ENCODE results near the gene FBXL4. TPM values are rescaled to one million over a fixed set of nuclear protein-coding genes. Genes with fewer than 3 reads are reported as not detected.

The FBXL4 gene
- total RNA-seq, 6 experiments from 2014 or later, result 10.6 to 13.0 (median 12.3) TPM

DNA sequence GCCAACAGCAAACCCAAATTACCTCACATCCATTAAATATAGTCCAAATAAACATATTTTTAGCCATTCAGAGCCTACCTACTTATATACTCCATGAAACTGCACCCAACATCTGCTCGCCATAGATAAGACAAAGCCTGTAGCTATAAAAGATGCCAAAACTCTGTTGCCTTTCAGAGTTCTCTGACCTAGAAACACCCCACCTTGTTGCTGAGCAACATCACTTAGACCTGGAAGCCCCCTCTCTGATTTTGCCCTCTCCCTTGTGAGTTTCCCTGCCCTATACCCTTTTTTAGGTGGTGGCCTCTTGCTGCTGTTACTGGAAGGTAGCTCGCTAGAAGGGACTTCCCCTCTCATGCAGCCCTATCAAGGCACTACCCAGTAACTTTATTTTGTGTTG is 27.7 kb upstream of the FBXL4 start:
- no peak for DNase-seq
- H3K27ac Mint-ChIP-seq, result no peak overlapping the region

GRCh38 chr6:98974309-98974708 is 26.6 kb upstream of the FBXL4 start:
- DNase-seq, result no peak
- Mint-ChIP-seq H3K4me1 (ENCODE audit: low read depth) (no peaks in the 10 kb centered on the region), H3K27me3 (ENCODE audit: insufficient read depth) (peaks cover 4% of the 10 kb centered on the region; the same call in 1 of the 2 replicates), H3K36me3 (ENCODE audit: low read depth) (no peaks in the 10 kb centered on the region), H3K27ac (no peak overlapping the region), H3K4me3 (no peak overlapping the region), H3K9me3 (no peaks in the 10 kb centered on the region)
- TF ChIP-seq CTCF (IDR thresholded peaks at IDR 0.05), result no peak

More for the DNA sequence above, 27.7 kb upstream of the FBXL4 start:
- no peaks in the 10 kb centered on the region for H3K4me1 Mint-ChIP-seq (ENCODE audit: low read depth)
- H3K9me3 Mint-ChIP-seq, result no peaks in the 10 kb centered on the region
- H3K4me3 Mint-ChIP-seq, result no peak overlapping the region
- no peak for TF ChIP-seq CTCF (IDR thresholded peaks at IDR 0.05)
- no peaks in the 10 kb centered on the region for H3K36me3 Mint-ChIP-seq (ENCODE audit: low read depth)
- H3K27me3 Mint-ChIP-seq (ENCODE audit: insufficient read depth), result peaks cover 4% of the 10 kb centered on the region; the same call in 1 of the 2 replicates

GRCh38 chr6:98973571-98973970 is 25.8 kb upstream of the FBXL4 start:
- Mint-ChIP-seq H3K27me3 (ENCODE audit: insufficient read depth) (peaks cover 4% of the 10 kb centered on the region; the same call in 1 of the 2 replicates), H3K4me1 (ENCODE audit: low read depth) (no peaks in the 10 kb centered on the region), H3K36me3 (ENCODE audit: low read depth) (no peaks in the 10 kb centered on the region), H3K27ac (no peak overlapping the region), H3K9me3 (no peaks in the 10 kb centered on the region), H3K4me3 (no peak overlapping the region)
- TF ChIP-seq CTCF (IDR thresholded peaks at IDR 0.05), result no peak
- DNase-seq, result no peak

GRCh38 chr6:98971303-98971702 is 23.6 kb upstream of the FBXL4 start:
- H3K27ac Mint-ChIP-seq, result no peak overlapping the region
- H3K27me3 Mint-ChIP-seq (ENCODE audit: insufficient read depth), result peaks cover 4% of the 10 kb centered on the region; the same call in 1 of the 2 replicates
- no peak for TF ChIP-seq CTCF (IDR thresholded peaks at IDR 0.05)
- H3K4me1 Mint-ChIP-seq (ENCODE audit: low read depth), result no peaks in the 10 kb centered on the region
- H3K9me3 Mint-ChIP-seq, result no peaks in the 10 kb centered on the region
- no peak overlapping the region for H3K4me3 Mint-ChIP-seq
- H3K36me3 Mint-ChIP-seq (ENCODE audit: low read depth), result no peaks in the 10 kb centered on the region
- DNase-seq, result no peak

DNA sequence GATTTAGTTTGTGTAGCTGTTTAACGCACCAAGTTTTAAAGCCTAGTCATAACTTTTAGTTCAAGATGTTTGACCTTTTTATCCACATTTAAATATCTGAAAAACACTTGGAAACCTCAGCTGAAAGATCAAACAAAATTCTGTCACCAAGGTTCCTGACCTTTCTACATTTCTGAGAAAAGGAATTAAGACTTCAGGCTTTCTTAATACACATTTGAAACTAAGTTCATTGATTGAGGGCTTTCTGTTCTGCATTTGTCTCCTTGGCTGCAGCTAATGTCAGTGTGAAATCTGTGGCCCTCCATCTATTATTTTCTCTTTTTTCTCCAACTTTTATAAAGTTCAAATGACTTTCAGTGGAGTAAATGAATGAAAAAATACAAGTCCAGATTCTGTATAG is 22.7 kb upstream of the FBXL4 start:
- H3K4me3 Mint-ChIP-seq, result no peak overlapping the region
- no peak for TF ChIP-seq CTCF (IDR thresholded peaks at IDR 0.05)
- H3K9me3 Mint-ChIP-seq, result no peaks in the 10 kb centered on the region
- H3K27ac Mint-ChIP-seq, result no peak overlapping the region
- no peaks in the 10 kb centered on the region for H3K36me3 Mint-ChIP-seq (ENCODE audit: low read depth)
- H3K4me1 Mint-ChIP-seq (ENCODE audit: low read depth), result no peaks in the 10 kb centered on the region
- DNase-seq, result no peak
- peaks cover 4% of the 10 kb centered on the region; the same call in 1 of the 2 replicates for H3K27me3 Mint-ChIP-seq (ENCODE audit: insufficient read depth)

- peaks cover 5% of the 10 kb centered on the region for H3K27me3 Mint-ChIP-seq (ENCODE audit: insufficient read depth)
- no peaks in the 10 kb centered on the region for H3K4me1 Mint-ChIP-seq (ENCODE audit: low read depth)
- no peak for DNase-seq
- TF ChIP-seq CTCF (IDR thresholded peaks at IDR 0.05), result no peak
- no peaks in the 10 kb centered on the region for H3K36me3 Mint-ChIP-seq (ENCODE audit: low read depth)
- H3K4me3 Mint-ChIP-seq, result no peak overlapping the region
- no peaks in the 10 kb centered on the region for H3K9me3 Mint-ChIP-seq
- no peak overlapping the region for H3K27ac Mint-ChIP-seq
Measured at GRCh38 chr6:98967616-98968015, 19.9 kb upstream of the FBXL4 start.

All from HFFc6 (cell line).